ENCODE results near the gene BTN1A1.
"Not testable (repeated sequence)": the region's sequence is repeated elsewhere in the genome, so short reads cannot be mapped to it uniquely, and the experiment has no call there.

Gene BTN1A1

GRCh38 chr6:26537160-26537845 lies 37.2 kb downstream of the BTN1A1 start:
- peak; percentile 72 for DNase-seq (ENCODE audit: low read depth)

GRCh38 chr6:26537846-26538571 lies 37.9 kb downstream of the BTN1A1 start, which contains the start of gene HMGN4:
Gene HMGN4 (plus strand): TSS chr6:26538366. CDS start chr6:26545207, 6,841 bp downstream.
- DNase-seq (ENCODE audit: low read depth), result peak; percentile 76

- DNase-seq (ENCODE audit: low read depth), result no peak
Observed at GRCh38 chr6:26538572-26538902, 38.4 kb downstream of the BTN1A1 start.

- no peak for DNase-seq (ENCODE audit: low read depth)
Observed at GRCh38 chr6:26539071-26539615, 39.0 kb downstream of the BTN1A1 start.

- DNase-seq (ENCODE audit: low read depth), result no peak
Observed at GRCh38 chr6:26541579-26541978, 41.5 kb downstream of the BTN1A1 start.

GRCh38 chr6:26543953-26544352 lies 43.9 kb downstream of the BTN1A1 start:
- no peak for DNase-seq (ENCODE audit: low read depth)

- DNase-seq (ENCODE audit: low read depth), result no peak
Observed at GRCh38 chr6:26544473-26544872, 44.4 kb downstream of the BTN1A1 start.

GRCh38 chr6:26545627-26546026 lies 45.5 kb downstream of the BTN1A1 start:
- DNase-seq (ENCODE audit: low read depth), result no peak

GRCh38 chr6:26547363-26547762 lies 47.3 kb downstream of the BTN1A1 start:
- DNase-seq (ENCODE audit: low read depth), result not testable (repeated sequence)

- no peak for DNase-seq (ENCODE audit: low read depth)
Observed at GRCh38 chr6:26550250-26550993, 50.3 kb downstream of the BTN1A1 start.

GRCh38 chr6:26552205-26552604 lies 52.1 kb downstream of the BTN1A1 start:
- no peak for DNase-seq (ENCODE audit: low read depth)

- DNase-seq (ENCODE audit: low read depth), result no peak
Observed at GRCh38 chr6:26552640-26553188, 52.6 kb downstream of the BTN1A1 start.

GRCh38 chr6:26553264-26553634 lies 53.1 kb downstream of the BTN1A1 start:
- DNase-seq (ENCODE audit: low read depth), result no peak

- DNase-seq (ENCODE audit: low read depth), result peak; percentile 89
Observed at GRCh38 chr6:26553635-26554446, 53.7 kb downstream of the BTN1A1 start.

GRCh38 chr6:26554447-26554696 lies 54.3 kb downstream of the BTN1A1 start:
- no peak for DNase-seq (ENCODE audit: low read depth)

GRCh38 chr6:26554697-26555504 lies 54.8 kb downstream of the BTN1A1 start:
- DNase-seq (ENCODE audit: low read depth), result no peak

- DNase-seq (ENCODE audit: low read depth), result no peak
Observed at GRCh38 chr6:26555505-26556262, 55.6 kb downstream of the BTN1A1 start.

GRCh38 chr6:26556263-26557070 lies 56.4 kb downstream of the BTN1A1 start:
- DNase-seq (ENCODE audit: low read depth), result peak; percentile 73

All from GM04504 (cell line).